Measurements from ENCODE around the gene KIZ. TPM values are rescaled to one million over a fixed set of nuclear protein-coding genes. Genes with fewer than 3 reads are reported as not detected.

Gene KIZ
- total RNA-seq, 2 experiments from 2014 or later, result 17.3 to 22.1 TPM

GRCh38 chr20:21279706-21280521 lies 154.0 kb downstream of the KIZ start:
- H3K9me3 Mint-ChIP-seq, result no peaks in the 10 kb centered on the region
- H3K36me3 Mint-ChIP-seq (ENCODE audit: low read depth), result no peaks in the 10 kb centered on the region
- peaks cover 27% of the 10 kb centered on the region for H3K27me3 Mint-ChIP-seq
- H3K27ac Mint-ChIP-seq, result no peak overlapping the region
- ChIA-PET CTCF (no interaction called here), POLR2A (no interaction called here)
- DNase-seq, result no peak
- H3K4me1 Mint-ChIP-seq, result no peaks in the 10 kb centered on the region
- no peak overlapping the region for H3K4me3 Mint-ChIP-seq

DNA sequence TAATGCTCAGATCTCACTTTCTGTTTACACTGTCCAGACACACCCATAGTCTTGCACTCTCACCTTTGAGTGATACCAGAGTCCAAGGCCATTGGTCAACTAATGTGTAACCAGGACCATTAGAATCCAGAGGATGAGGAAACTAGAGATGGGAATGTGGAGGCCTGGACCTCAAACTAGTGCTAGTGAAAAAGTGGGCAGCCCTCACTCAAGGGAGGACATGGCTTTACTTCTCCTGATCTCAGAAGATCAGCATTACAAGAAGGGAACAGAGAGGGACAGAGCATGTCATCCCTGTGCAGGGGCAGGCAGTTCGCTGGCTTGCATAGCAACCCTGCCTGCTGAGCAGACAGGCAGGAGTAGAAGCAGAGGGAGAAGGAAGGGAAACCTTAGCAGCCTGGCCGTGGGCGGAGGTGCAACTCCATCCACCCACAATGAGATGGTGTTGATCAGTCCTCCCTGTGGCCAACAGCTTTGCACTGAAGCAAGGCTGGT lies 154.7 kb downstream of the KIZ start:
- no peak for DNase-seq
- Mint-ChIP-seq H3K27ac (no peak overlapping the region), H3K9me3 (no peaks in the 10 kb centered on the region), H3K4me1 (no peaks in the 10 kb centered on the region), H3K27me3 (peaks cover 30% of the 10 kb centered on the region), H3K36me3 (ENCODE audit: low read depth) (no peaks in the 10 kb centered on the region), H3K4me3 (no peak overlapping the region)
- CTCF ChIA-PET, result no interaction called here
- POLR2A ChIA-PET, result no interaction called here

DNA sequence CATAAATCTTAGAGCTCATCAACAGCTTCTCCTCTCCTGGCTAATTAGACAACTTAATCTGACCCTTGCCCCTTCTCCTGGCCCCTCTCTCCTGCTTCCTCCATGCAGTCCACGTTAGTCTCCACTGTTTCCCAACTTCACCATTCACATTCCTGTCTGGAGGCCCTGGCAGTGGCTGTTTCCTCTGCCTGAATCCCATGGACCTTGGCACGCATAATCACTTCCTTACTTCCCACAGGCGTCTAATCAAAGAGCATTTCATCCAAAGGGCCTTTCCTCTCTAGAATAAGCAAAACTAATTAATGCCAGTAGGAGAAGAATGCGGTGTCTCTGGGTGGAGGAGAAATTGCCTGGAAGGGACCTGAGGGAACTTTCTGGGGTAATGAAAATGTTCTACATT lies 160.9 kb downstream of the KIZ start:
- CTCF ChIA-PET, result no interaction called here
- POLR2A ChIA-PET, result no interaction called here
- DNase-seq, result no peak

GRCh38 chr20:21288587-21289370 lies 162.9 kb downstream of the KIZ start:
- Mint-ChIP-seq H3K36me3 (ENCODE audit: low read depth) (no peaks in the 10 kb centered on the region), H3K9me3 (no peaks in the 10 kb centered on the region), H3K4me3 (no peak overlapping the region), H3K27me3 (peaks cover 15% of the 10 kb centered on the region), H3K27ac (no peak overlapping the region), H3K4me1 (no peaks in the 10 kb centered on the region)
- CTCF ChIA-PET, result interaction anchor here (1.4 kb wide), 1 partner anchor 54 kb away, joined by 3 read pairs; no protein-coding TSS in a partner anchor
- DNase-seq, result no peak
- POLR2A ChIA-PET, result interaction anchor here (2.5 kb wide), 1 partner anchor 13 kb away, joined by 10 read pairs; the partner anchor contains the start of gene XRN2

More for the DNA sequence above, 160.9 kb downstream of the KIZ start:
- H3K27me3 Mint-ChIP-seq, result peaks cover 22% of the 10 kb centered on the region
- no peak overlapping the region for H3K27ac Mint-ChIP-seq
- no peaks in the 10 kb centered on the region for H3K36me3 Mint-ChIP-seq (ENCODE audit: low read depth)
- H3K4me3 Mint-ChIP-seq, result no peak overlapping the region
- no peaks in the 10 kb centered on the region for H3K9me3 Mint-ChIP-seq
- H3K4me1 Mint-ChIP-seq, result no peaks in the 10 kb centered on the region

GRCh38 chr20:21289651-21290050 lies 163.8 kb downstream of the KIZ start:
- Mint-ChIP-seq H3K27me3 (peaks cover 15% of the 10 kb centered on the region), H3K4me1 (no peaks in the 10 kb centered on the region), H3K9me3 (no peaks in the 10 kb centered on the region), H3K4me3 (no peak overlapping the region), H3K36me3 (ENCODE audit: low read depth) (no peaks in the 10 kb centered on the region), H3K27ac (no peak overlapping the region)
- no peak for DNase-seq
- POLR2A ChIA-PET, result interaction anchor here (2.5 kb wide), 1 partner anchor 12 kb away, joined by 10 read pairs; the partner anchor contains the start of gene XRN2
- CTCF ChIA-PET, result interaction anchor here (1.4 kb wide), 1 partner anchor 54 kb away, joined by 3 read pairs; no protein-coding TSS in a partner anchor

GRCh38 chr20:21291026-21291425 lies 165.1 kb downstream of the KIZ start:
- ChIA-PET POLR2A (no interaction called here), CTCF (interaction anchor here (0.6 kb wide), 1 partner anchor 452 kb away, joined by 4 read pairs; no protein-coding TSS in a partner anchor)
- Mint-ChIP-seq H3K4me1 (no peaks in the 10 kb centered on the region), H3K4me3 (no peak overlapping the region), H3K27ac (no peak overlapping the region), H3K9me3 (no peaks in the 10 kb centered on the region), H3K36me3 (ENCODE audit: low read depth) (no peaks in the 10 kb centered on the region), H3K27me3 (peaks cover 9% of the 10 kb centered on the region)
- no peak for DNase-seq

GRCh38 chr20:21294755-21295154 lies 168.9 kb downstream of the KIZ start:
- Mint-ChIP-seq H3K27ac (no peak overlapping the region), H3K36me3 (ENCODE audit: low read depth) (no peaks in the 10 kb centered on the region), H3K4me3 (no peak overlapping the region), H3K9me3 (no peaks in the 10 kb centered on the region), H3K4me1 (peaks cover 2% of the 10 kb centered on the region), H3K27me3 (peaks cover 14% of the 10 kb centered on the region)
- DNase-seq, result no peak
- ChIA-PET POLR2A (interaction anchor here (0.9 kb wide), 1 partner anchor 8 kb away, joined by 3 read pairs; the partner anchor contains the start of gene XRN2), CTCF (no interaction called here)

Other genes starting within 250 kb of the KIZ start
- gene LINC00237, start 19.7 kb upstream of the KIZ start, total RNA-seq, result not detected
- 10 to 100 TPM; 68.0 to 70.4 TPM for gene XRN2, start 177.2 kb downstream of the KIZ start, total RNA-seq